MG63 (cell line): ENCODE measurements around the gene ZDHHC15. TPM values are rescaled to one million over a fixed set of nuclear protein-coding genes. Genes with fewer than 3 reads are reported as not detected.
"Not testable (repeated sequence)": the region's sequence is repeated elsewhere in the genome, so short reads cannot be mapped to it uniquely, and the experiment has no call there.

Experiments
- DNase-seq: peaks from one replicate; pipeline ENCODE4 v3.0.0-alpha.2; 2020
- H3K27me3 ChIP-seq: fragments of 250-450 bp; sonication (Bioruptor Pico); 2 replicates; pipeline ENCODE4 v1.5.1; 2020; ENCODE audit warnings: mild to moderate bottlenecking, moderate library complexity
- H3K36me3 ChIP-seq: fragments of 250-450 bp; sonication (Bioruptor Pico); 2 replicates; pipeline ENCODE4 v1.5.1; 2020; ENCODE audit warnings: mild to moderate bottlenecking, moderate library complexity
- H3K4me3 ChIP-seq: fragments of 250-450 bp; sonication (Bioruptor Pico); 2 replicates; pipeline ENCODE4 v1.5.1; 2020; ENCODE audit warnings: mild to moderate bottlenecking, moderate library complexity
- H3K9me3 ChIP-seq: fragments of 250-450 bp; sonication (Bioruptor Pico); 2 replicates; pipeline ENCODE4 v1.5.1; 2020; ENCODE audit warnings: mild to moderate bottlenecking, moderate library complexity
- total RNA-seq: library from RNA; depleted of rRNA; stranded (reverse); fragments of >200 nt; shearing (Covaris generic); gene quantifications from 2 replicates; pipeline ENCODE4 v1.2.3, GENCODE V29; 2014; ENCODE audit warnings: low replicate concordance; rRNA removed

ZDHHC15 gene, protein sequence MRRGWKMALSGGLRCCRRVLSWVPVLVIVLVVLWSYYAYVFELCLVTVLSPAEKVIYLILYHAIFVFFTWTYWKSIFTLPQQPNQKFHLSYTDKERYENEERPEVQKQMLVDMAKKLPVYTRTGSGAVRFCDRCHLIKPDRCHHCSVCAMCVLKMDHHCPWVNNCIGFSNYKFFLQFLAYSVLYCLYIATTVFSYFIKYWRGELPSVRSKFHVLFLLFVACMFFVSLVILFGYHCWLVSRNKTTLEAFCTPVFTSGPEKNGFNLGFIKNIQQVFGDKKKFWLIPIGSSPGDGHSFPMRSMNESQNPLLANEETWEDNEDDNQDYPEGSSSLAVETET
- total RNA-seq = not detected in 2 replicates

DNA sequence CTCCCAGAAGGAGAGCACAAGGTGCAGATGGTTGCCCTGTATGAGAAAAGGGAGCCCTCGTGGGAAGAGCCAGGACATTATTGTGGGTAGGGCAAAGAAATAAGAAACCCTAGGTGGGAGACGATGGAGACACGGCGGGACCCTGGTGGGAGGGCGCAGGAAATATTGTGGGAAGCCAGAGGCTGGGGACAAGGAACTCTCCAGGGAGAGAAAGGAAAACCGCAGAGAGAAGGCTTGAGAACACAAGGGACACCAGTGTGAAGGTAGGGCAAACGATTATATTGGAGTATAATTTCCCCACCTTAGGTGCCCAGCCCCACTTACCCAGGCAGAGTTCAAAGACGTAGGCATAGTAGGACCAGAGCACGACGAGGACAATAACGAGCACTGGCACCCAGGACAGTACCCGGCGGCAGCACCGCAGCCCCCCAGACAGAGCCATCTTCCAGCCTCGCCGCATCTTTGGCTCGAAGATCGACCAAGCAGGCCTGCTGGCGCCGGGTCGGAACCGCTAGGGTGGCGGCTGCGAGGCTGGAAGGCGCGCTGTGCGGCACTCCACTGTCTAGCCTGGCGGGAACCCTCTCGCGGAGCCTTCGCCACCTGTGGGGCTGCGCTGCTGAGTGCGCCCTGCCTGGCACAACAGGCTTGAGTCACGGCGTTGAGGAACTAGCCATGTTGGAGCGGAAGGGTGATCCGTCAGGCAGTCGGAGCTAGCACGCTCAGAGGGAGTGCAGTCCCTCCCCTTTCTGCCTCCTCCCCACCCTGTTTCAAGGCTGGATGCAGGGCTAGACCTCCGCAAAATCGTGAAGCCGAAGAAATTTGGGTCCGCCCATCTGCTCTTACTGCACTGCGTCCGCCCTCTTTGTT is at the start of gene ZDHHC15:
Gene ZDHHC15 (minus strand): TSS at position 473 of the 867 bp plus-strand sequence. CDS start 13 bp downstream, at position 460.
- H3K36me3 ChIP-seq = no peaks in the 10 kb centered on the region
- peak; percentile 12 for DNase-seq
- no peaks in the 10 kb centered on the region for H3K27me3 ChIP-seq
- no peaks in the 10 kb centered on the region for H3K9me3 ChIP-seq
- H3K4me3 ChIP-seq = no peak within 1 kb of the TSS

GRCh38 chrX:75560544-75560943 is 37.7 kb upstream of the ZDHHC15 start:
- H3K36me3 ChIP-seq, H3K27me3 ChIP-seq, DNase-seq, H3K4me3 ChIP-seq, H3K9me3 ChIP-seq: not testable (repeated sequence)

- no peaks in the 10 kb centered on the region for H3K9me3 ChIP-seq
- no peaks in the 10 kb centered on the region for H3K36me3 ChIP-seq
- no peak overlapping the region for H3K4me3 ChIP-seq
- DNase-seq = no peak
- no peaks in the 10 kb centered on the region for H3K27me3 ChIP-seq
Observed at GRCh38 chrX:75547783-75548182, 24.9 kb upstream of the ZDHHC15 start.

- no peaks in the 10 kb centered on the region for H3K36me3 ChIP-seq
- no peak for DNase-seq
- no peaks in the 10 kb centered on the region for H3K9me3 ChIP-seq
- no peak overlapping the region for H3K4me3 ChIP-seq
- H3K27me3 ChIP-seq = no peaks in the 10 kb centered on the region
Observed at GRCh38 chrX:75546724-75547511, 24.1 kb upstream of the ZDHHC15 start.

GRCh38 chrX:75544786-75545185 is 21.9 kb upstream of the ZDHHC15 start:
- Histone ChIP-seq H3K36me3 (no peaks in the 10 kb centered on the region), H3K9me3 (no peaks in the 10 kb centered on the region), H3K27me3 (no peaks in the 10 kb centered on the region), H3K4me3 (no peak overlapping the region)
- no peak for DNase-seq

DNA sequence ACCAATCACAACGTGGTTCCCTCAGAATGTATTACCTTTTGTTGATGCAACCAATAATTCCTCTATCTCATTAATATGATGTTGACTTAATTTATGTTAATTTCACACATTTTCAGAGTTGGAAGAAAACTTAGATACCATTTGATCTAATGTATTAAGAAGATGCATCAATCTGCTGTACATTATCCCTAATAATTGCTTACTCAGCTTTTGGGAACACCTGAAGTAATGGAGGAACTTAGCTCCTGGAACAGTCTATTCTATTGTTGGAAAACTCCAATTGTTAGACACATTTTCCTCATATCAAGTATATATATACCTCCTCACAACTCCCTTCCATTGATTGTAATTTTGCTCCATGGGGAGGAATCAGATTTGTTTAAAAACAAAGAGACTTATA is 38.9 kb downstream of the ZDHHC15 start:
- no peak for DNase-seq
- Histone ChIP-seq H3K4me3 (no peak overlapping the region), H3K36me3 (no peaks in the 10 kb centered on the region), H3K27me3 (no peaks in the 10 kb centered on the region), H3K9me3 (no peaks in the 10 kb centered on the region)

DNA sequence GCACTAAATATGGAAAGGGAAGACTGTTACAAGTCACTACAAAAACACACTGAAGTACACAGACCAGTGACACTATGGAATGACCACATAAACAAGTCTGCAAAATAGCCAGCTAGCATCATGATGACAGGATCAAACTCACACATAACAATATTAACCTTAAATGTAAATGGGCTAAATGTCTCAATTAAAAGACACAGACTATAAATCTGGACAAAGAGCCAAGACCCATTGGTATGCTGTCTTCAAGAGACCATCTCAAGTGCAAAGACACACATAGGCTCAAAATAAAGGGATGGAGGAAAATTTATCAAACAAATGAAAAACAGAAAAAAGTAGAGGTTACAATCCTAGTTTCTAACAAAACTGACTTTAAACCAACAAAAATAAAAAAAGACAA is 61.1 kb downstream of the ZDHHC15 start:
- DNase-seq, H3K4me3 ChIP-seq, H3K9me3 ChIP-seq, H3K27me3 ChIP-seq, H3K36me3 ChIP-seq: not testable (repeated sequence)

- Histone ChIP-seq H3K36me3 (no peaks in the 10 kb centered on the region), H3K4me3 (no peak overlapping the region), H3K27me3 (no peaks in the 10 kb centered on the region), H3K9me3 (no peaks in the 10 kb centered on the region)
- DNase-seq = no peak
Observed at GRCh38 chrX:75421688-75422230, 101.1 kb downstream of the ZDHHC15 start.

GRCh38 chrX:75407153-75407552 is 115.7 kb downstream of the ZDHHC15 start:
- H3K4me3 ChIP-seq, H3K9me3 ChIP-seq, H3K27me3 ChIP-seq, DNase-seq, H3K36me3 ChIP-seq: not testable (repeated sequence)

DNA sequence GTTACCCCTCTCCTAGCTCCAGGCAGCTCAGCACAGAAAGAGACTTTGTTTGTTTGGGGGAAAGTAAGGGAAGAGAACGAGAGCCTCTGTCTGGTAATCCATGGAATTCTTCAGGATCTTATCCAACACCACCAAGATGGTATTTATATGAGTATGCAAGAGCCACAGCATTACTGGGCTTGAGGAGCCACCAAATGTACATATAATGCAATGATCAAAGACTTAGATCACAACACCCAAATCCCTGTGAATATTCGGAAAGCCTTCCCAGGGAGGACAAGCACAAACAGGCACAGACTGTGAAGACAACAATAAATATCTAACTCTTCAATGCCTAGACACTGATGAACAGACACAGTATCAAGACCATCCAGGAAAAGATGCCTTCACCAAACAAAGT is 132.4 kb downstream of the ZDHHC15 start:
- DNase-seq = no peak
- H3K27me3 ChIP-seq = no peaks in the 10 kb centered on the region
- H3K4me3 ChIP-seq = no peak overlapping the region
- no peaks in the 10 kb centered on the region for H3K9me3 ChIP-seq
- H3K36me3 ChIP-seq = no peaks in the 10 kb centered on the region

- no peak for DNase-seq
- Histone ChIP-seq H3K27me3 (no peaks in the 10 kb centered on the region), H3K9me3 (no peaks in the 10 kb centered on the region), H3K36me3 (no peaks in the 10 kb centered on the region), H3K4me3 (no peak overlapping the region)
Observed at GRCh38 chrX:75369721-75370120, 153.1 kb downstream of the ZDHHC15 start.

GRCh38 chrX:75366861-75367260 is 156.0 kb downstream of the ZDHHC15 start:
- H3K36me3 ChIP-seq = no peaks in the 10 kb centered on the region
- no peak for DNase-seq
- no peaks in the 10 kb centered on the region for H3K9me3 ChIP-seq
- H3K4me3 ChIP-seq = no peak overlapping the region
- no peaks in the 10 kb centered on the region for H3K27me3 ChIP-seq

GRCh38 chrX:75365243-75365975 is 157.4 kb downstream of the ZDHHC15 start:
- DNase-seq = no peak
- H3K4me3 ChIP-seq = no peak overlapping the region
- H3K27me3 ChIP-seq = no peaks in the 10 kb centered on the region
- no peaks in the 10 kb centered on the region for H3K36me3 ChIP-seq
- H3K9me3 ChIP-seq = no peaks in the 10 kb centered on the region

GRCh38 chrX:75361788-75362187 is 161.0 kb downstream of the ZDHHC15 start:
- H3K9me3 ChIP-seq = no peaks in the 10 kb centered on the region
- no peak for DNase-seq
- no peaks in the 10 kb centered on the region for H3K36me3 ChIP-seq
- H3K4me3 ChIP-seq = no peak overlapping the region
- no peaks in the 10 kb centered on the region for H3K27me3 ChIP-seq

DNA sequence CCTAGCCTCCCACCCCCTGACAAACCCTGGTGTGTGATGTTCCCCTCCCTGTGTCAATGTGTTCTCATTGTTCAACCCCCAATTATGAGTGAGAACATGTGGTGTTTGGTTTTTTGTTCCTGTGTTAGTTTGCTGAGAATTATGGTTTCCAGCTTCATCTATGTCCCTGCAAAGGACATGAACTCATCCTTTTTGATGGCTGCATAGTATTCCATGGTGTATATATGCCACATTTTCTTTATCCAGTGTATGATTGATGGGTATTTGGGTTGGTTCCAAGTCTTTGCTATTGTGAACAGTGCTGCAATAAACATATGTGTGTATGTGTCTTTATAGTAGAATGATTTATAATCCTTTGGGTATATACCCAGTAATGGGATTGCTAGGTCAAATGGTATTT is 174.2 kb downstream of the ZDHHC15 start:
- H3K9me3 ChIP-seq, H3K36me3 ChIP-seq, DNase-seq, H3K4me3 ChIP-seq, H3K27me3 ChIP-seq: not testable (repeated sequence)

- Histone ChIP-seq H3K9me3 (no peaks in the 10 kb centered on the region), H3K27me3 (no peaks in the 10 kb centered on the region), H3K4me3 (no peak overlapping the region), H3K36me3 (no peaks in the 10 kb centered on the region)
- no peak for DNase-seq
Observed at GRCh38 chrX:75337525-75337924, 185.3 kb downstream of the ZDHHC15 start.
